H1 (cell line): ENCODE measurements around the gene SH3RF3. TPM values are rescaled to one million over a fixed set of nuclear protein-coding genes. Genes with fewer than 3 reads are reported as not detected.

ENCODE experiments used
- CTCF ChIA-PET: fragments of 300-600 bp; sonication (Branson Sonifier 250); formaldehyde crosslinking; loops from one replicate; lab custom pipeline; 2021; ENCODE audit not compliant: partially characterized antibody; lab: Charles Lee
- POLR2A ChIA-PET: fragments of 300-600 bp; sonication (Branson Sonifier 250); formaldehyde crosslinking; loops from one replicate; lab custom pipeline; 2021; ENCODE audit warnings: inconsistent platforms; ENCODE audit not compliant: partially characterized antibody; lab: Charles Lee
- DNase-seq, 2 experiments: peaks; one replicate each; pipeline versions ENCODE4 v3.0.0 to v3.0.0-alpha.2; 2010 to 2022; ENCODE audit warnings: low spot score in 2 of 2, low read depth in 1 of 2, mixed read lengths in 1 of 2
- FAIRE-seq: peaks from 2 replicates; lab custom pipeline; 2011; peaks lifted over from hg19 to GRCh38; lab: Jason Lieb, UNC
- H2AFZ ChIP-seq: 2 replicates; pipeline ENCODE4 v1.8.1; 2012; ENCODE audit warnings: low read length, inconsistent platforms
- H2AK5ac ChIP-seq: 2 replicates; pipeline ENCODE4 v1.6.1; 2013; ENCODE audit warnings: low read depth, low read length
- H2BK120ac ChIP-seq: replicated peaks from 2 replicates; pipeline ENCODE3; 2013; ENCODE audit warnings: low read depth, low read length, inconsistent platforms
- H2BK12ac ChIP-seq: 2 replicates; pipeline ENCODE4 v1.6.1; 2013; ENCODE audit warnings: low read depth, low read length
- H2BK15ac ChIP-seq: 2 replicates; pipeline ENCODE4 v1.6.1; 2013; ENCODE audit warnings: low read length
- H2BK20ac ChIP-seq: 2 replicates; pipeline ENCODE4 v1.6.1; 2013; ENCODE audit warnings: low read length
- H2BK5ac ChIP-seq: 2 replicates; pipeline ENCODE4 v1.6.1; 2013; ENCODE audit warnings: low read depth, low read length
- H3K14ac ChIP-seq: 2 replicates; pipeline ENCODE4 v1.6.1; 2013; ENCODE audit warnings: inconsistent platforms; ENCODE audit not compliant: insufficient read length
- H3K18ac ChIP-seq: 2 replicates; pipeline ENCODE4 v1.6.1; 2013; ENCODE audit warnings: low read length; ENCODE audit errors: extremely low read depth
- H3K23ac ChIP-seq: 2 replicates; pipeline ENCODE4 v1.6.1; 2013; ENCODE audit warnings: inconsistent platforms; ENCODE audit not compliant: insufficient read length
- H3K23me2 ChIP-seq: 2 replicates; pipeline ENCODE4 v1.6.1; 2013; ENCODE audit warnings: low read depth, low read length
- H3K27ac ChIP-seq: 2 replicates; pipeline ENCODE4 v1.6.1; 2011; ENCODE audit warnings: low read depth, low read length, inconsistent platforms
- H3K27me3 ChIP-seq, 4 experiments: replicated peaks in 1 of 4; 1 replicate in 1 of 4; 2 replicates in 3 of 4; pipeline versions ENCODE4 v1.6.1 to v1.8.1; 2011 to 2013; ENCODE audit warnings: low read length in 3 of 4, mild to moderate bottlenecking in 3 of 4, inconsistent platforms in 2 of 4, mixed read lengths in 2 of 4, moderate library complexity in 1 of 4; ENCODE audit not compliant: control insufficient read depth in 3 of 4, insufficient read depth in 3 of 4; ENCODE audit errors: extremely low read depth in 1 of 4
- H3K36me3 ChIP-seq, 4 experiments: 2 replicates each; pipeline versions ENCODE4 v1.6.1 to v1.8.1; 2011 to 2013; ENCODE audit warnings: mild to moderate bottlenecking in 4 of 4, low read length in 3 of 4, moderate library complexity in 2 of 4, control low read depth in 1 of 4, inconsistent platforms in 1 of 4; ENCODE audit not compliant: insufficient read depth in 4 of 4, control insufficient read depth in 2 of 4
- H3K4ac ChIP-seq: replicated peaks from 2 replicates; pipeline ENCODE3; 2013; ENCODE audit warnings: low read length, low read depth, mixed read lengths, inconsistent platforms; ENCODE audit not compliant: insufficient read length
- H3K4me1 ChIP-seq, 4 experiments: replicated peaks in 1 of 4; 1 replicate in 1 of 4; 2 replicates in 3 of 4; pipeline versions ENCODE4 v1.6.1 to v1.8.1; 2011 to 2013; ENCODE audit warnings: low read length in 3 of 4, inconsistent platforms in 2 of 4, mixed read lengths in 1 of 4; ENCODE audit not compliant: insufficient read depth in 4 of 4, control insufficient read depth in 3 of 4
- H3K4me2 ChIP-seq, 2 experiments: 2 replicates each; pipeline versions ENCODE4 v1.6.1 to v1.8.1; 2011 to 2013; ENCODE audit warnings: low read depth in 2 of 2, low read length in 2 of 2, control low read depth in 1 of 2, inconsistent platforms in 1 of 2, mild to moderate bottlenecking in 1 of 2; ENCODE audit not compliant: insufficient read depth in 1 of 2
- H3K4me3 ChIP-seq, 4 experiments: fragments of 200-600, 300-600 bp in 1 of 4; sonication (generic), shearing (Covaris generic), sonication (Bioruptor Twin) in 1 of 4; 2 replicates each; pipeline versions ENCODE4 v1.5.1 to v1.8.1; 2011 to 2016; ENCODE audit warnings: low read length in 4 of 4, low read depth in 3 of 4, control low read depth in 2 of 4, inconsistent platforms in 2 of 4, mild to moderate bottlenecking in 2 of 4, mixed read lengths in 1 of 4, moderate library complexity in 1 of 4; ENCODE audit not compliant: insufficient read depth in 2 of 4; ENCODE audit errors: extremely low read depth in 1 of 4
- H3K56ac ChIP-seq: replicated peaks from 2 replicates; pipeline ENCODE3; 2013; ENCODE audit warnings: low read depth, mild to moderate bottlenecking, mixed read lengths, low read length, inconsistent platforms; ENCODE audit not compliant: insufficient read length
- H3K79me1 ChIP-seq: 2 replicates; pipeline ENCODE4 v1.6.1; 2013; ENCODE audit warnings: low read depth, low read length, control low read depth
- H3K79me2 ChIP-seq, 2 experiments: 2 replicates each; pipeline versions ENCODE4 v1.6.1 to v1.8.1; 2012 to 2013; ENCODE audit warnings: low read length in 2 of 2, mild to moderate bottlenecking in 2 of 2, inconsistent platforms in 1 of 2; ENCODE audit not compliant: insufficient read depth in 2 of 2, control insufficient read depth in 1 of 2
- H3K9ac ChIP-seq, 4 experiments: replicated peaks in 1 of 4; 1 replicate in 1 of 4; 2 replicates in 3 of 4; pipeline versions ENCODE4 v1.6.1 to v1.8.1; 2011 to 2013; ENCODE audit warnings: low read depth in 3 of 4, low read length in 3 of 4, control low read depth in 2 of 4, mild to moderate bottlenecking in 2 of 4, moderate library complexity in 2 of 4, inconsistent platforms in 1 of 4; ENCODE audit errors: extremely low read depth in 1 of 4
- H3K9me3 ChIP-seq, 2 experiments: 2 replicates each; pipeline versions ENCODE4 v1.6.1 to v1.8.1; 2012 to 2013; ENCODE audit warnings: mild to moderate bottlenecking in 2 of 2, moderate library complexity in 2 of 2, control low read depth in 1 of 2, inconsistent platforms in 1 of 2, low read depth in 1 of 2, low read length in 1 of 2, mixed read lengths in 1 of 2; ENCODE audit not compliant: insufficient read depth in 2 of 2
- H4K20me1 ChIP-seq, 2 experiments: replicated peaks in 1 of 2; 2 replicates each; pipeline versions ENCODE3 to v1.8.1; 2011 to 2013; ENCODE audit warnings: inconsistent platforms in 2 of 2, low read length in 2 of 2, mild to moderate bottlenecking in 1 of 2; ENCODE audit not compliant: insufficient read depth in 2 of 2, control insufficient read depth in 1 of 2
- H4K5ac ChIP-seq: 2 replicates; pipeline ENCODE4 v1.6.1; 2013; ENCODE audit warnings: low read length, low read depth, mixed read lengths, inconsistent platforms; ENCODE audit not compliant: insufficient read length
- H4K8ac ChIP-seq: 2 replicates; pipeline ENCODE4 v1.8.0; 2013; ENCODE audit warnings: mild to moderate bottlenecking, moderate library complexity, low read length, inconsistent platforms; ENCODE audit not compliant: insufficient read depth; ENCODE audit errors: extremely low read depth
- H4K91ac ChIP-seq: replicated peaks from 2 replicates; pipeline ENCODE3; 2013; ENCODE audit warnings: low read length, mixed read lengths, inconsistent platforms; ENCODE audit not compliant: insufficient read length
- ASH2L ChIP-seq: fragments of 200-600, 300-600 bp; sonication (generic); IDR thresholded peaks from one replicate; pipeline ENCODE4 v1.7.1; 2017; ENCODE audit warnings: low read length
- CTBP2 ChIP-seq: IDR thresholded peaks from 2 replicates; pipeline ENCODE4 v1.7.0; 2011; ENCODE audit warnings: borderline replicate concordance, mild to moderate bottlenecking, moderate library complexity, mixed read lengths, low read length; ENCODE audit not compliant: insufficient read depth, insufficient read length
- EZH2 ChIP-seq: fragments of 200-600 bp; sonication (generic); IDR thresholded peaks from 2 replicates; pipeline ENCODE4 v1.7.1; 2012; ENCODE audit warnings: low read depth, mild to moderate bottlenecking, moderate library complexity, low read length, inconsistent platforms; ENCODE audit not compliant: severe bottlenecking
- RFX5 ChIP-seq: IDR thresholded peaks from 2 replicates; pipeline ENCODE4 v1.6.1; 2011; ENCODE audit warnings: low read depth, low read length, improper control_type of control experiment, borderline replicate concordance
- SIRT6 ChIP-seq: IDR thresholded peaks from one replicate; pipeline ENCODE4 v1.7.1; 2012; ENCODE audit warnings: low read length, inconsistent platforms
- SRF ChIP-seq: IDR thresholded peaks from 2 replicates; pipeline ENCODE4 v1.6.1; 2011; ENCODE audit warnings: mild to moderate bottlenecking, low read depth, low read length, moderate library complexity
- USF2 ChIP-seq: IDR thresholded peaks from 2 replicates; pipeline ENCODE4 v1.6.1; 2011; ENCODE audit warnings: low read length, improper control_type of control experiment
- WGBS, 2 experiments: shearing (Covaris generic) in 1 of 2; methylation state at CpG; one replicate each; pipeline versions ENCODE4 v1.1.6 to v1.1.7; 2013 to 2015; ENCODE audit warnings: low lambda C conversion rate in 2 of 2, mixed read lengths in 2 of 2, inconsistent platforms in 1 of 2, low coverage in 1 of 2, missing lambda C conversion rate in 1 of 2; ENCODE audit not compliant: insufficient replicate concordance in 2 of 2, insufficient coverage in 1 of 2, insufficient read length in 1 of 2; ENCODE audit errors: extremely low coverage in 1 of 2, missing lambda C conversion rate in 1 of 2; 5-methylcytosine and 5-hydroxymethylcytosine counted together
- polyA plus RNA-seq, 7 experiments: library from polyadenylated mRNA; depleted of rRNA in 3 of 7; stranded (reverse) in 5 of 7; unstranded in 2 of 7; fragments of >200 nt in 5 of 7; fragments of 200-250 nt in 2 of 7; gene quantifications; 1 replicate in 5 of 7; 2 replicates in 1 of 7; 4 replicates in 1 of 7; pipeline versions ENCODE4 v1.2.1 to v1.2.3, GENCODE V29; 2011 to 2013; ENCODE audit warnings: missing spikeins in 2 of 7, mixed read lengths in 2 of 7
- total RNA-seq: library from RNA; stranded (reverse); fragmentation: NEBNext Ultra II Directional; extraction: Animal tissue kit (Norgen Biotek cat#: 25700); gene quantifications from 2 replicates; pipeline ENCODE4 v1.2.1, GENCODE V29; 2021

Gene SH3RF3
- total and polyA plus RNA-seq, 2 of the 8 experiments (the other 6 are each of a cell fraction or from before 2014, with no cell fraction given) = 0.11 to 0.65 TPM

DNA sequence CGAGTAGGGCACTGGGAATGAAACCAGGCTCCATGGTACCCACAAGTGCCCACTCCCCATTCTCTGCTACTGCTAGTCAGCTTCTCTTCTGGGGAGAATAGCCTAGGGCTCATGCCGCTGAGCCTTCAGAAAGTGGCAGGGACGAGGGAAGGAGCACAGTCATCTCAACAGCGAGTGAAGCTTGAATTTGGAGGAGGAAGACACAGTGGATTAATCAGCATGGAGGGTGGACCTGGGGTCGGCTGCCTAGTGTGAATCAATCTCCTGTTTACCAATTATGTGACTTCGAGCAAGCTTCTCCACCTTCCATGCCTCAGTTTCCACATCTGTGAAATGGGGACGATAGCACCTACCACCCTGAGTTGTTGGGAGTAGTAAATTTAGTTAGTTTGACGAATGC, 327.8 kb downstream of the SH3RF3 start:
- TF ChIP-seq USF2 (no peak), EZH2 (no peak), SIRT6 (no peak), RFX5 (no peak), ASH2L (no peak), CTBP2 (no peak), SRF (no peak)
- H3K9me3 ChIP-seq = no peaks in the 10 kb centered on the region
- no peaks in the 10 kb centered on the region for H3K23me2 ChIP-seq
- no peak overlapping the region for H3K9ac ChIP-seq
- 92% methylated on average over 8 of the region's 8 CpGs; no CpG with 5 or more reads in 1 of the 2 experiments for WGBS, 2 experiments
- DNase-seq (no peak), FAIRE-seq (no peak)
- no peaks in the 10 kb centered on the region for H3K4me1 ChIP-seq
- no peak overlapping the region for H2BK15ac ChIP-seq
- H3K27ac ChIP-seq = no peak overlapping the region
- no peak overlapping the region for H3K4me2 ChIP-seq
- no peak overlapping the region for H2AK5ac ChIP-seq
- H3K4me3 ChIP-seq = no peak overlapping the region
- H2BK120ac ChIP-seq = no peak overlapping the region
- H4K20me1 ChIP-seq = no peaks in the 10 kb centered on the region
- no peaks in the 10 kb centered on the region for H3K79me1 ChIP-seq
- no peak overlapping the region for H3K14ac ChIP-seq
- CTCF ChIA-PET = interaction anchor here (1.7 to 2.2 kb wide), 3 partner anchors 14 to 53 kb away, joined by 3 to 6 read pairs (median 6); no protein-coding TSS in a partner anchor
- no peak overlapping the region for H3K23ac ChIP-seq
- H4K8ac ChIP-seq = no peak overlapping the region
- no peak overlapping the region for H2AFZ ChIP-seq
- H2BK12ac ChIP-seq = no peak overlapping the region
- no peak overlapping the region for H2BK20ac ChIP-seq
- no peaks in the 10 kb centered on the region for H3K36me3 ChIP-seq
- H3K18ac ChIP-seq = no peak overlapping the region
- H3K79me2 ChIP-seq = no peaks in the 10 kb centered on the region
- POLR2A ChIA-PET = no interaction called here
- H3K27me3 ChIP-seq = no peaks in the 10 kb centered on the region
- H4K5ac ChIP-seq = no peak overlapping the region
- no peak overlapping the region for H3K4ac ChIP-seq
- H2BK5ac ChIP-seq = no peak overlapping the region
- no peak overlapping the region for H4K91ac ChIP-seq
- no peak overlapping the region for H3K56ac ChIP-seq
